GM04504 (cell line): ENCODE results near the gene KLRG1.

Source experiments
- DNase-seq: peaks from one replicate; pipeline ENCODE4 v3.0.0-alpha.2; 2012; ENCODE audit warnings: low read depth

KLRG1 gene

GRCh38 chr12:8985213-8985754 lies 4.1 kb upstream of the KLRG1 start:
- DNase-seq: no peak

DNA sequence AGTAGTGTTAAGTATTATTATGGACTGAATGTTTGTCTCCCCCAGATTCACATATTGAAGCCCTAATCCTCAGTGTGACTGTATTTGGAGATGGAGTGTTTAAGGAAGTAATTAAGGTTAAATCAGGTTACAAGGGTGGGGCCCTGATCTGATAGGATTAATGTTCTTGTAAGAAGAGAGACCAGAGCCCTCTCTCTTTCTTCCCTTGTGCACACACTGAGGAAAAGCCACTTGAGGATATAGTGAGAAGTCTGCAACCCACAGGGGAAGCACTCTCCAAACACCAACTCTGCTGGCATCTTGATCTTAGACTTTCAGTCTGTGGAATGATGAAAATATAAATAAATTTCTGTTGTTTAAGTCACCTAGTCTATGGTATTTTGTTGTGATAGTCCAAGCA lies 2.2 kb upstream of the KLRG1 start:
- no peak for DNase-seq

DNA sequence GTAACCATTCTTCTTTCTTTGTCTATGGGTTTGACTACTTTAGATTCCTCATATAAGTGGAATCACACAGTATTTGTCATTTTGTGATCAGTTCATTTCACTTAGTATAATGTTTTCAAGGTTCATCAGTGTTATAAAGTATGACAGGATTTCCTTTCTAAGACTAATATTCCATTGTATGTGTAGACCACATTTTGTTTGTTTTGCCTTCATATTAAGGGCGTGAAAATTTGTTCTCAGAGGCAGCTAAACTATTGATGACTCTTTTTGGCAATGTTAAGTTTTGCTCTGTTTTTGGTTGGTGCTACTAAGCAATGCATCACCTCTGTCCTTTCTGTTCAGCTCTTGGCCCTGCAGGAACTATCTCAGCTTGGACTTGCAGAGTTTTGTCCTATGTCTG lies 1.7 kb upstream of the KLRG1 start:
- DNase-seq: no peak

- no peak for DNase-seq
These were observed 2.3 kb downstream of the KLRG1 start for GRCh38 chr12:8991371-8992345.

GRCh38 chr12:8993827-8994226 lies 4.5 kb downstream of the KLRG1 start:
- DNase-seq: no peak

- DNase-seq: no peak
These were observed 5.9 kb downstream of the KLRG1 start for GRCh38 chr12:8995021-8995775.

DNA sequence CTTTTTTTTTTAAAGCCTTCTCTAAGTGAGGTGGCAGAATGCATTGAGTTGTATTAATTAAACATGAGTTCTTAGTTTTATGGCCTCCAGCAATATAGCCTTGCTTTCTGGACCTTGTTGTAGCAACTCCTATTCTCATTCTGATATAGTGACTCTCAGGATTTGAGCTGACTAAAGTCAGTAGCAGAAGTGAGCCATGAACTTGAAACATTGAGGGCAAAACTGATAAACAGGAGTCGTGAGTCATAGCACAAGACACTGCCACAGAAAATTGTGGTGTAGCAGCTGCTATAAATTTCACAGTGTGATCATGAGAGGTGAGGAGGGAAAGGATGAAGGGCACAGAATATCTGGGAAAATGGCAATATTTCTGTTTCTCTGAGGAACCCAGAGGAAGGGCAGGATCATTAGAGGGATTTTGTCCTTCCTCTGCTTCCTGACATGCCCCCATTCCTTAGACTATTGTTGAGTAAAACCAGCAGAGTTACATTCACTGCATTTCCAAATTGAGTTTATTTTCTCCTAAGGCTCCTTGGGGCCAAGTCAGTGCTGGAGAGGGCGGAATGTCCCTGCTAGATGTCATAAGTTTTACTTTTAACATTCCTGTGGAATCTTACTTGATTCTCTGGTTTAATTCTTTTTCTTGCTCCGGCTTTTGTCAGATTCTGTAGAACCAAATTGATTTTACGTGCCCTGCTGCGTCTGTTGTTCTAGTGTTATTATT lies 7.5 kb downstream of the KLRG1 start:
- peak; percentile 4 for DNase-seq

GRCh38 chr12:9001233-9001632 lies 11.9 kb downstream of the KLRG1 start:
- no peak for DNase-seq

- DNase-seq: no peak
These were observed 13.0 kb downstream of the KLRG1 start for GRCh38 chr12:9002335-9002734.

DNA sequence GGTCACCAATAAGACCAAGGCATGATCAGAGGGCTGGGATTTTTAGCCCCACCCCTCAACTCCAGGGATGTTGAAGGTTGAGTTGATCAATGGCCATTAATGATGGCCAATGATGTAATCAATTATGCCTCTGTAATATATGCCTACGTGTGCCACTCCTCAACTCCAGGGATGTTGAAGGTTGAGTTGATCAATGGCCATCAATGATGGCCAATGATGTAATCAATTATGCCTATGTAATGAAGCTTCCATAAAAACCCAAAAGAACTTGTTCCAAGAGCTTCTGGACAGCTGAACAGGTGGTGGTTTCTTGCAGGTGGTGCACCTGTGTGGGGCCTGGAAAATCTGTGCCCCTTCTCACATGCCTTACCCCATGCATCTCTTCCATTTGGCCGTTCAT lies 33.2 kb downstream of the KLRG1 start:
- DNase-seq: no peak

DNA sequence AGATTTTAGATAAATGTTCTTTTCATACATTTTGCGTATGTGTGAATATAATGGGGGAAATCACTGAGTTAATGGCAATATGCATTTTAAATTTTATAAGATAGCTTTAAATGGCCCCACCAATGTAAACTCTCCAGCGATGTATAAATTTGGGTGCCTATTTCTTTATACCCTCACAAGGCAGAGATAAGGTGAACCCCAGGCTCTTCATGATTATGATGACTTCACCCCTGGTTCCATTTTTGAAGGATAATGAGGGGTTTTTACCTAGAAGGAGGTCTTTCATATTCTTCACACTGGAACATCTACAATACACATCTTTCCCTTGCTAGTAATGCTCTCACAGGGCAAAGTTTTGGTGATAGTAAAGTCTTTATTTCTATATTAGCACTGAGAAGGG lies 35.2 kb downstream of the KLRG1 start:
- DNase-seq: no peak

- no peak for DNase-seq
These were observed 38.1 kb downstream of the KLRG1 start for GRCh38 chr12:9027161-9028059.

GRCh38 chr12:9030776-9031175 lies 41.4 kb downstream of the KLRG1 start:
- no peak for DNase-seq

GRCh38 chr12:9032202-9032964 lies 43.0 kb downstream of the KLRG1 start:
- DNase-seq: no peak

- no peak for DNase-seq
These were observed 44.0 kb downstream of the KLRG1 start for GRCh38 chr12:9033265-9033887.

GRCh38 chr12:9034095-9034494 lies 44.7 kb downstream of the KLRG1 start:
- no peak for DNase-seq

- DNase-seq: no peak
These were observed 46.9 kb downstream of the KLRG1 start for GRCh38 chr12:9036227-9036626.

- no peak for DNase-seq
These were observed 48.1 kb downstream of the KLRG1 start for GRCh38 chr12:9037431-9037830.

DNA sequence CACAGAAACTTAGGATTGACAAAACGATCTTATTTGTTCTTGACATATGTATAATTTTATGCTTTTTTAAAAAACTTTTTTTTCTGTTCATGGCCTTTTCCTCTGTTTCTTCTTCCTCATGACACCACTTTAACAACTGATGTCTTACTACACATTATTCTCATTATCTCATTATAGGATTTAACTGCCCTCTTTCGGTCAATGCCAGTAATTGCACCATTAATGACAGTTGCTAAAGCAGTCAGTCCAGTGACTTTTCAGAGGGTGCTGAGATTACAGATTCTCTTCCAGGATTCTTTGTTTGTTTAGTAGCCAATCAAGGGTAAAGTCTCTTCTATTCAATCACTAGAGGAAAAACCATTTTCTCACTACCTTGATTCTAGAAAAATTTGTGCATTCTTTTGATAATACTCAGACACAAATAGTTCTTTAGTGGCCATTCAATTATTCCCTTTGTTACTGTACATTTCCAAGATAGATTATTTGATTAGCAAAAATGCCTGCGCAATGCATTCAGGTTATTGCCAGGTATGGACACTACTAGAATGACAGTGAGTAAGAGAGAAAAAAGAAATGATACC lies 50.1 kb downstream of the KLRG1 start:
- peak; percentile 9 for DNase-seq
